GM12878 (cell line): Measurements from ENCODE around the gene ATP10A.

Experiments used
- CTCF ChIP-seq, 3 experiments: IDR thresholded peaks in 2 of 3; conservative IDR thresholded peaks in 1 of 3; 2 replicates each; pipeline ENCODE4 v1.5.1; 2011; ENCODE audit warnings: low read depth in 3 of 3, low read length in 3 of 3, mild to moderate bottlenecking in 3 of 3, control low read depth in 2 of 3, moderate library complexity in 2 of 3, inconsistent platforms in 1 of 3, mixed read lengths in 1 of 3; ENCODE audit not compliant: control insufficient read depth in 2 of 3, insufficient read depth in 1 of 3; ENCODE audit errors: extremely low read depth in 1 of 3
- EZH2 ChIP-seq: IDR thresholded peaks from 2 replicates; pipeline ENCODE4 v1.6.1; 2012; ENCODE audit warnings: low read depth, mild to moderate bottlenecking, control low read depth, inconsistent platforms, low read length, borderline replicate concordance; ENCODE audit not compliant: control insufficient read depth
- FOXK2 ChIP-seq: fragments of 450-650 bp; IDR thresholded peaks from 2 replicates; pipeline ENCODE4 v1.6.1; 2017; ENCODE audit warnings: mild to moderate bottlenecking, moderate library complexity
- PRDM15 ChIP-seq: fragments of 450-650 bp; formaldehyde crosslinking; IDR thresholded peaks from 2 replicates; pipeline ENCODE4 v1.4.0; 2020; ENCODE audit warnings: mild to moderate bottlenecking, moderate library complexity
- RCOR1 ChIP-seq: conservative IDR thresholded peaks from 2 replicates; pipeline ENCODE4 v1.6.1; 2012; ENCODE audit warnings: low read depth, low read length, improper control_type of control experiment
- SKIL ChIP-seq: fragments of 450-650 bp; IDR thresholded peaks from 2 replicates; pipeline ENCODE4 v1.6.1; 2017; ENCODE audit warnings: mild to moderate bottlenecking, low read depth, inconsistent platforms; ENCODE audit not compliant: poor library complexity, severe bottlenecking
- STAT3 ChIP-seq: IDR thresholded peaks from 2 replicates; pipeline ENCODE4 v1.6.1; 2011; ENCODE audit warnings: low read depth, low read length, improper control_type of control experiment
- TF ChIP-seq, protein P1 (sequence below): fragments of 450-650 bp; IDR thresholded peaks from 2 replicates; pipeline ENCODE4 v1.6.1; 2016; ENCODE audit warnings: mild to moderate bottlenecking
- TF ChIP-seq, protein P2 (sequence below): fragments of 450-650 bp; IDR thresholded peaks from 2 replicates; pipeline ENCODE4 v1.6.1; 2014; ENCODE audit warnings: mild to moderate bottlenecking
- TF ChIP-seq, protein P3 (sequence below): fragments of 450-650 bp; IDR thresholded peaks from 2 replicates; pipeline ENCODE4 v1.6.1; 2016; ENCODE audit warnings: mild to moderate bottlenecking

DNA sequence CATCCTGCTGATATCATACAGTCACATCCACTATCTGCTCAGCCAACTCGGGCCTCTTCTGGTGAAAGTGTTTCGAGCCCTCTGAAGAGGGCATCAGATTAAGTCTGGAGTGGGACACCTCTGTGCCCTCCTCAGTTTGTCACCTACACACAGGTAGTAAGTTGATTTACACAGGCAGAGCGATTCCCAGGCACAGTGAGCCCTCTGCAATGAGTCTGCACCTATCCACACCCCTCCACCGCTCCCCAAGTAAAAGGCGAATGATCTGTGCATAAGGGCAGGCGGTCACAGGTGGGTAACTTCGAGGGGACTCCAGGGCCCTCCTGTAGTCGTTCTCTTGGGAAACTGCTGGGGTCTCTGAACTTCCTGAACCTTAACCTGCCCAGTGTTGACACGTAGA is 152.0 kb downstream of the ATP10A start:
- no peak for TF ChIP-seq CTCF (IDR thresholded peaks at IDR 0.05 in 2 of 3, conservative IDR thresholded peaks at IDR 0.05 in 1 of 3; ENCODE audit: control insufficient read depth in 2 of 3, extremely low read depth in 1 of 3, insufficient read depth in 1 of 3, low read depth in 3 of 3, low read length in 3 of 3)
- no peak for TF ChIP-seq SKIL
- TF ChIP-seq FOXK2, result no peak
- TF ChIP-seq STAT3, result no peak
- TF ChIP-seq, protein P1, sequence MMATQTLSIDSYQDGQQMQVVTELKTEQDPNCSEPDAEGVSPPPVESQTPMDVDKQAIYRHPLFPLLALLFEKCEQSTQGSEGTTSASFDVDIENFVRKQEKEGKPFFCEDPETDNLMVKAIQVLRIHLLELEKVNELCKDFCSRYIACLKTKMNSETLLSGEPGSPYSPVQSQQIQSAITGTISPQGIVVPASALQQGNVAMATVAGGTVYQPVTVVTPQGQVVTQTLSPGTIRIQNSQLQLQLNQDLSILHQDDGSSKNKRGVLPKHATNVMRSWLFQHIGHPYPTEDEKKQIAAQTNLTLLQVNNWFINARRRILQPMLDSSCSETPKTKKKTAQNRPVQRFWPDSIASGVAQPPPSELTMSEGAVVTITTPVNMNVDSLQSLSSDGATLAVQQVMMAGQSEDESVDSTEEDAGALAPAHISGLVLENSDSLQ, result no peak
- TF ChIP-seq, protein P2, sequence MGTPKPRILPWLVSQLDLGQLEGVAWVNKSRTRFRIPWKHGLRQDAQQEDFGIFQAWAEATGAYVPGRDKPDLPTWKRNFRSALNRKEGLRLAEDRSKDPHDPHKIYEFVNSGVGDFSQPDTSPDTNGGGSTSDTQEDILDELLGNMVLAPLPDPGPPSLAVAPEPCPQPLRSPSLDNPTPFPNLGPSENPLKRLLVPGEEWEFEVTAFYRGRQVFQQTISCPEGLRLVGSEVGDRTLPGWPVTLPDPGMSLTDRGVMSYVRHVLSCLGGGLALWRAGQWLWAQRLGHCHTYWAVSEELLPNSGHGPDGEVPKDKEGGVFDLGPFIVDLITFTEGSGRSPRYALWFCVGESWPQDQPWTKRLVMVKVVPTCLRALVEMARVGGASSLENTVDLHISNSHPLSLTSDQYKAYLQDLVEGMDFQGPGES, result no peak
- TF ChIP-seq, protein P3, sequence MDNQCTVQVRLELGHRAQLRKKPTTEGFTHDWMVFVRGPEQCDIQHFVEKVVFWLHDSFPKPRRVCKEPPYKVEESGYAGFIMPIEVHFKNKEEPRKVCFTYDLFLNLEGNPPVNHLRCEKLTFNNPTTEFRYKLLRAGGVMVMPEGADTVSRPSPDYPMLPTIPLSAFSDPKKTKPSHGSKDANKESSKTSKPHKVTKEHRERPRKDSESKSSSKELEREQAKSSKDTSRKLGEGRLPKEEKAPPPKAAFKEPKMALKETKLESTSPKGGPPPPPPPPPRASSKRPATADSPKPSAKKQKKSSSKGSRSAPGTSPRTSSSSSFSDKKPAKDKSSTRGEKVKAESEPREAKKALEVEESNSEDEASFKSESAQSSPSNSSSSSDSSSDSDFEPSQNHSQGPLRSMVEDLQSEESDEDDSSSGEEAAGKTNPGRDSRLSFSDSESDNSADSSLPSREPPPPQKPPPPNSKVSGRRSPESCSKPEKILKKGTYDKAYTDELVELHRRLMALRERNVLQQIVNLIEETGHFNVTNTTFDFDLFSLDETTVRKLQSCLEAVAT, result no peak
- TF ChIP-seq EZH2, result no peak
- no peak for TF ChIP-seq PRDM15 (CRISPR knock-in tag)
- no peak for TF ChIP-seq RCOR1
